Astrocyte (in vitro differentiated cells and primary cell): ENCODE data around the gene RCCD1.

Source experiments
- CTCF ChIP-seq: IDR thresholded peaks from 2 replicates; pipeline ENCODE4 v1.5.1; 2011; ENCODE audit warnings: low read depth, mild to moderate bottlenecking, inconsistent platforms, low read length, moderate library complexity; ENCODE audit not compliant: insufficient read depth
- EZH2 ChIP-seq: IDR thresholded peaks from 2 replicates; pipeline ENCODE4 v1.6.1; 2012; ENCODE audit warnings: mild to moderate bottlenecking, low read length, inconsistent platforms; ENCODE audit not compliant: insufficient read depth

- TF ChIP-seq CTCF (no peak), EZH2 (no peak)
These were observed 40.2 kb upstream of the RCCD1 start for GRCh38 chr15:90914305-90915080.
